Left ventricle myocardium inferior (tissue), 1 donor: ENCODE measurements around the gene ST6GALNAC3. TPM values are rescaled to one million over a fixed set of nuclear protein-coding genes. Genes with fewer than 3 reads are reported as not detected.

Source experiments
- DNase-seq: peaks from one replicate; pipeline ENCODE4 v3.0.0-alpha.2; 2020
- H3K27ac ChIP-seq: fragments of 200-600 bp; replicated peaks from 2 replicates; pipeline ENCODE4 v1.8.0; 2021
- H3K27me3 ChIP-seq: fragments of 200-600 bp; 2 replicates; pipeline ENCODE4 v1.8.0; 2021; ENCODE audit warnings: low read depth
- H3K36me3 ChIP-seq: fragments of 200-600 bp; 2 replicates; pipeline ENCODE4 v1.8.0; 2021
- H3K4me1 ChIP-seq: fragments of 200-600 bp; 2 replicates; pipeline ENCODE4 v1.8.0; 2021
- H3K4me3 ChIP-seq: fragments of 200-600 bp; 2 replicates; pipeline ENCODE4 v1.8.0; 2021; ENCODE audit warnings: mild to moderate bottlenecking, moderate library complexity
- H3K9me3 ChIP-seq: fragments of 200-600 bp; replicated peaks from 2 replicates; pipeline ENCODE4 v1.8.0; 2021
- CTCF ChIP-seq: fragments of 200-600 bp; IDR thresholded peaks from 2 replicates; pipeline ENCODE4 v1.8.0; 2021; ENCODE audit warnings: antibody characterized with exemption, mild to moderate bottlenecking, borderline replicate concordance
- intact Hi-C: fragments of 100-400 bp; cut with micrococcal nuclease; formaldehyde crosslinking; loops from one replicate; pipeline ENCODE4 v1.11.0; 2022
- total RNA-seq: library from RNA; stranded (reverse); fragmentation: NEBNext Ultra II Directional; extraction: Animal tissue kit (Norgen Biotek cat#: 25700); gene quantifications from one replicate; pipeline ENCODE4 v1.2.1, GENCODE V29; 2021
- donor health status: DM: no; HTN: yes; CAD: no; lungs with severe emphysema.

ST6GALNAC3 gene
- total RNA-seq, 1 donor from 2014 or later, result 4.5 TPM

- no peak for TF ChIP-seq CTCF
- Histone ChIP-seq H3K4me1 (no peaks in the 10 kb centered on the region), H3K27ac (no peak overlapping the region), H3K36me3 (no peaks in the 10 kb centered on the region), H3K9me3 (no peaks in the 10 kb centered on the region), H3K27me3 (no peaks in the 10 kb centered on the region), H3K4me3 (no peak overlapping the region)
- no peak for DNase-seq
- intact Hi-C loops, result no loop called here
Measured at GRCh38 chr1:76581712-76582111, 507.2 kb downstream of the ST6GALNAC3 start.

- H3K4me1 ChIP-seq, result no peaks in the 10 kb centered on the region
- no peak overlapping the region for H3K27ac ChIP-seq
- DNase-seq, result no peak
- H3K36me3 ChIP-seq, result no peaks in the 10 kb centered on the region
- H3K4me3 ChIP-seq, result no peak overlapping the region
- no peaks in the 10 kb centered on the region for H3K27me3 ChIP-seq
- no peak for TF ChIP-seq CTCF
- no peaks in the 10 kb centered on the region for H3K9me3 ChIP-seq
- intact Hi-C loops, result no loop called here
Measured at GRCh38 chr1:76583235-76583868, 508.8 kb downstream of the ST6GALNAC3 start.

GRCh38 chr1:76583875-76584477, 509.4 kb downstream of the ST6GALNAC3 start:
- Histone ChIP-seq H3K27me3 (no peaks in the 10 kb centered on the region), H3K27ac (no peak overlapping the region), H3K4me3 (no peak overlapping the region), H3K36me3 (no peaks in the 10 kb centered on the region), H3K4me1 (no peaks in the 10 kb centered on the region), H3K9me3 (no peaks in the 10 kb centered on the region)
- intact Hi-C loops, result no loop called here
- TF ChIP-seq CTCF, result no peak
- DNase-seq, result no peak

- Histone ChIP-seq H3K27ac (no peak overlapping the region), H3K27me3 (no peaks in the 10 kb centered on the region), H3K9me3 (no peaks in the 10 kb centered on the region), H3K4me1 (no peaks in the 10 kb centered on the region), H3K36me3 (no peaks in the 10 kb centered on the region), H3K4me3 (no peak overlapping the region)
- intact Hi-C loops, result no loop called here
- DNase-seq, result no peak
- TF ChIP-seq CTCF, result no peak
Measured at GRCh38 chr1:76585980-76586674, 511.6 kb downstream of the ST6GALNAC3 start.

DNA sequence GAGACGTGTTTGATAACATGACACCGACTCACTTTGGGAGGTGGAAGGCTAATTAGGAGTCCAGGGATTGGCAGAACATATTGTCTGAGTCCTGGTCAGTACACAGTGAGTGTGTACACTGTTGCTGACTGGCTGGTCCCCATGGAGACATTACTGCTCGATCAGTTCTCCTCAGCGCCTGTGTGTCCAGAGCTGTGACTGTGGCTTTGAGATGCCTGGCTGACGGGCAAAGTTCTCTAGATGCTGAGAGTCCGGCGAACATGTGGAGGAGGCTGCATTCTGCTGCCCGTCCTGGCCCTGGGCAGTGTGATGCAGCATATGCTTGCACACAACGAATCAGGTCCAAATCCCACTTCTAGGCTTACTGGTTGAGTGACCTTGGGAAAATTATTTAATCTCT, 512.7 kb downstream of the ST6GALNAC3 start:
- Histone ChIP-seq H3K4me1 (no peaks in the 10 kb centered on the region), H3K27ac (no peak overlapping the region), H3K36me3 (no peaks in the 10 kb centered on the region), H3K27me3 (no peaks in the 10 kb centered on the region), H3K9me3 (no peaks in the 10 kb centered on the region), H3K4me3 (no peak overlapping the region)
- intact Hi-C loops, result no loop called here
- no peak for TF ChIP-seq CTCF
- DNase-seq, result no peak
